Stimulated activated CD4-positive, alpha-beta T cell treated with anti-CD3 and anti-CD28 coated beads, Interleukin-2, amount 100 ng/mL, for 48 hours (primary cell): ENCODE measurements around the gene ATXN7L1.

Experiments used
- DNase-seq, 2 donors: peaks; one replicate each; pipeline ENCODE4 v3.0.0-alpha.2; 2020

The ATXN7L1 gene

DNA sequence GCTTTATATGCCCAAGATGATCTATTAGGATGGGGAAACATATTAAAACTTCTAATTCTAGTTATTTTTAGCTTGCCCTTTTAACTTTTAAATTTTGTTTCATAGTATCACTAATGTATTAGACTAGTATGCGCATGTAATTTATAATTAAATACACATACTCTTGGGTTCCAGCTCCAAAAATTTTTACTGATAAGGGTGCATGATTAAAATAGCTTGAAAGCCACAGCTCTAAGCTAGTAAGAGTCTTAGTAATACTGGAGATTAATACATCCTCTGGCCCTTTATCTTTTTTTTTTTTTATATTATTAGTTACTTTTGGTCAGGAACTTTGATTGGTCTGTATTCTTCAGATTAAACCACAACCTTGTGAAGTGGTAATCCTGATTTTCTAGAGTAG lies 53.6 kb downstream of the ATXN7L1 start:
- DNase-seq = no peak

DNA sequence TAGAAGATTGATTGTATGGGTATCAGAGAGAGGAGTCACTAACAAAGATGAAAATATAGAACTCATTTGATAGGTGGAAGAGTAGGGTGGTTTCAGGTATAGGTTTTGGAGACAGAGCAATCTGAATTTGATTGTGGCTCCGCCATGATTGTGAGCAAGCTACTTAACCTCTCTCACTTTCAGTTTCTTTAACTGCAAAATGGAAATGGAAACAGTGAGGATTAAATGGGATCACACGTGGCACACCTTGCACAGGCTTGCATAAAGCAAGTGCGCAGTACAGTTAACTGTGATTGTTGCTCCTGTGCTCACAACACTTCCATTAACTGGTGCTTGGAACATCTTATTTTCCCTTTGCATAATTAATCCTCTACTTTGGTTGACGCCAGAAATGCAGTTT lies 54.9 kb downstream of the ATXN7L1 start:
- DNase-seq = no peak

DNA sequence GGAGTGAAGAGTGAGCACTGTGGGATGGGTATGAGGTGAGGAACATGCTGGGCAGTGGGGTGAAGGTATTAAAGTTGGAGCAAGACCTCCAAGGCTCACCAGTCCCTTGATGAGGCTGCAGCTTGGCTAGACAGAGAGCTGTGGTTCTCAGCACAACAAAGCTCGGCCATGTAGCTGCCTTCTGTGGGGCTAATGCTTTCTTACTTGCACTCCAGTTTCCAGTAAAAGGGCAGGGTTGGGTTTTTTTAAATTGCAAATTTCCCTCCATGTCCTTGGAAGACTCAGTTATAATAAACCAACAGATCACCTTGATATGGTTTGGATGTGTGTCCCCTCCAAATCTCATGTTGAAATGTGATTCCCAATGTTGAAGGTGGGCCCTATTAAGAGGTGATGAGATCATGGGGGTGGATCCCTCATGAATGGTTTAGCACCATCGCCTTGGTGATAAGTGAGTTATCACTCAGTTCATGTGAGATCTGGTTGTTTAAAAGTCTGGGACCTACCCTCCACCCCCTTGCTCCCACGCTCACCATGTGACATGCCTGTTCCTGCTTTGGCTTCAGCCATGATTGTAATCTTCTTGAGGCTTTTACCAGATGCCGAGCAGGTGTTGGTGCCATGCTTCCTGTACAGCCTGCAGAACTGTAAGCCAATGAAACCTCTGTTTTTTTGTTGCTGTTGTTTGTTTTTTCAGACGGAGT lies 55.9 kb downstream of the ATXN7L1 start:
- no peak for DNase-seq

DNA sequence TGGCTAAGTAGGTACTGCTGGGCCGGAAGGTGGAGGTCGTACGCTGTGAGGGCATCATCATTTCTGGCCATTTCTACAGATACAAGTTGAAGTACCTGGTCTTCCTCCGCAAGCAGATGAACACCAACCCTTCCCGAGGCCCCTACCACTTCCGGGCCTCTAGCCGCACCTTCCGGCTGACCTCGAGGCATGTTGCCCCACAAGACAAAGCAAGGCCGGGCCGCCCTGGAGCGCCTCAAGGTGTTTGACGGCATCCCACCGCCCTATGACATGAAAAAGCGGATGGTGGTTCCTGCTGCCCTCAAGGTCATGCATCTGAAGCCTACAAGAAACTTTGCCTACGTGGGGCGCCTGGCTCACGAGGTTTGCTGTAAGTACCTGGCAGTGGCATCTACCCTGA lies 56.8 kb downstream of the ATXN7L1 start:
- DNase-seq = no peak

DNA sequence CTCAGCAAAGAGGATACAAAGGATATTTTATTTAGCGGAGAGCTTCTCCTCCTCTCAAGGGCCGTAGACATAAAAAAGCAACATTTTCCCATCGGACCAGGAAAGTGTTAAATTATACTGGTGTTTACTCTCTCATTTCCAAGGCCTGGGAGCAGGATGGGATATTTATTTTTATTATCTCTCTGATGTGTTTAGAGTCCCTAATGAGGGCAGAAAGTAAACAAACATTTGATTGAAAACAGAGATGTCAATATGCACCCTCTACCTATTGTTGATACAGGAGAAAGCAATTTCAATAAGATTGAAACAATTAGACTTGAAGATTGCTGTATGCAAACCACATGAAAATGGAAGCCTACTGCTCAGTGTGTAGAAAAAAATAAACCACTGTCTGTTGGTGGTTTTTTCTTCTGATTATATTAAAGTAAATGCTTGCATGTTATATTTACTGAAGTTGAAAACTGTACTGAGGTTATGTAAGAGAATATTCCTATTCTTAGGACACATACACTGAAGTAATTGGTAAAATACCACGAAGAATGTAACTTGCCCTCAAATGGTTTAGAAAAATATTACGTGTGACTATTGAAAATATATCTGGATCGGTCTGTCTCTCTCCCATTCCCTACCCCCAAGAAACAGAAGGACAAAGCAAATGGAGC lies 59.3 kb downstream of the ATXN7L1 start:
- no peak for DNase-seq

DNA sequence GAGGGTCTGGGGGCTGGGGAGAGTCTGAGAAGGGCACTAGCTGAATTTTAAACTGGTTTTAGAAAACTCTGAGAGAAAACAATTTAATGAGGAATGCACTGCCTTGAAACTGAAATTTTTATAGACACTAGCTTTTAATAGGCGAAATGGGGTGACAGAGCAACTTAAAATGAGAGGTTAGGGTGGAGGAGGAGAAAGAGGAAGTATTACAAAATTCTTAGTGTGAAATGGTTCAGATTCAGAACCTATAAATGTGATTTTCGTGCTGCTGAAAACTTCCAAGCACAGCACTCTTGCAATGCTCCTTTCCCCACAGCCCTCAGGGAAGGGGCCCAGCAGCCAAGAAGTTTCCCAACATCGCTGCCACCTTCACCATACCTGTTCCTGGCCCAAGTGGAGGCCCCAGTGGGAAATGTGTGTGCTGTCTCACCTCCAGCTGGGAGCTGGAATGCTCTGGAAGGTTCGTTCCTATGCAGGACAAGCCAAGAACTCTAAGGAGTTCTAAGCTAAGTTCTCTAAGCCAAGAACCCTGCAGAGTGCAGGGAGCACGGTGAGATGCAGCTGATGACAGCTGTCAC lies 60.0 kb downstream of the ATXN7L1 start:
- no peak for DNase-seq

DNA sequence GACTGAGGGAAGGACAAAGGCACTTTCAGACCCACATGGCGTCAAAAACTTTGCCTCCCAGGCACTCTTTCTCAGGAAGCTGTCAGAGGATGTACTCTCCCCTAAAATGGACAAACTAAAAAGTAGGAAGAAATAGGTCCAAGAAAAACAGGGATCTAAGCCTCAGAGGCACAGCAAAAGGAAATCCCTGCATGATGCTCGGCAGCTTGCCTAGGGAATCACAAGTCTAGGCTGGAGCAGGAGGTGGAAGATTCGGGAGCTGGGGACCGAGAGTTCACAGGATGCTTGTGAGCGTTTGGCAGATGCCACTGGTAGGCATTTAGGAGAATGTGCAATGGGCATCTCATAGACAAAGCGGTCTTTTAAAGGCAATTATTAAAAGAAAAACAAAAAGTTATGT lies 60.8 kb downstream of the ATXN7L1 start:
- no peak for DNase-seq

DNA sequence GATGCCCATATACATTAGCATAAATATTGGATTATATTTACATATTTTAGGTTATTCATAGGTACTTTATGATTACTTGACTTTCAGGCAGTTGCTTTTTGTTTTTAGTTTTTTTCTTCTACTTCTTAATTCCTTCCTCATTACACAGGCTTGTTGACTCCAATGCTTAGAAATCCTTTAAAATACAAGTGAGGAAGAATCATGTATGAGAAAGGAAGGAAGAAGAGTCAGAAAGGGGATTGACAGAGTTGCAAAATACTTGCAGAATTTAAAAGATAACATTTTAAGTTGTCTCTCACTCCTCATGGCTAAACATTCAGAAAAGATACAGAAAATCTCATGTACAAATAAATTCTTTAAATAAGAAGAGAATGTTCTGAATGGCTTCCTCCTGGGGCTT lies 61.9 kb downstream of the ATXN7L1 start:
- no peak for DNase-seq

DNA sequence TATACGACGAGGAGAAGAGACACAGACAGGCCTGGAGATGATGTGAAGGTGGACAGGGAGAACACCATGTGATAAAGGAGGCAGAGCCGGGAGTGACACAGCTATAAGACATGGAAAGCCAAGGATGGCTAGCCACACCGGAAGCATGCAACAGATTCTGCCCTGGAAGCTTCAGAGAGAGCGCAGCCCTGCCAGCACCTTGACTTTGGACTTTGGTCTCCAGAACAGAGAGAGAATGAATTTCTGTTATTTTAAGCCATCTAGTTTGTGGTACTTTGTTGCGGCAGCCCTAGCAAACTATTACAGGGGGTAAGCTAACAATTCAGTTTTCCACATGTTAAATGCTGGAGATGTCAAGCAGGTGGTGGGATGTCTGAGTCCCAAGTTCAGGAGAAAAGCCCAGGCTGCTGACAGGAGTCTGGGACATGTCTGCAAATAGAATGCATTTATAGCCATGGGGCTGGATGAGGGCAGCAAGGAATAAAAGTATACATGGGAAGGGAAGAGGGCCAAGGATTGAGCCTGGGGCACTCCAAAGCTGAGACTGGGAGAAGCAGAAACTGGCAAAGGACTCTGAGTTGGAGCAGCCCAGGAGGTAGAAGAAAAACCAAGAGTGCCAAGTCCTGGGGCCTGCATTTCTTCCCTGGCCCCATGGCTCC lies 65.1 kb downstream of the ATXN7L1 start:
- DNase-seq = no peak

DNA sequence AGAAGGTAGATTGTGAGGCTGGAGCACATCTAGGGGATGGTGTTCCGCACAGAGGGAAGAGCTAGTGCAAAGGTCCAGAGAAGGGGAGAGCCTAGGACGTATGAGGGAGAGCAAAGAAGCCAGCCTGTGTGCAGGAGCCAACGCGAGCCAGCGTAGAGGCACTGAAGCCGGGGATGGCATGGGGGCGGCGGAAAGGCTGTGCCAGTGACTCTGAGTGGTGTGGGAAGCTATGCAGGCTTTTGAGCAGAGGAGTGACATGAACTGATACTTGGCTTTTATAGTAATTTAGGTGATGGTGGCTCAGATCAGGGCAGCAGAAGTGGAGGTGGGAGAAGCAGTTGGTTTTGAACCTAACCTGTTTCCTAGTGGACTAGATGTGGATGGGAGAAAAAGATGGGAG lies 65.8 kb downstream of the ATXN7L1 start:
- DNase-seq = peak in 1 of 2 donors; percentile 25

DNA sequence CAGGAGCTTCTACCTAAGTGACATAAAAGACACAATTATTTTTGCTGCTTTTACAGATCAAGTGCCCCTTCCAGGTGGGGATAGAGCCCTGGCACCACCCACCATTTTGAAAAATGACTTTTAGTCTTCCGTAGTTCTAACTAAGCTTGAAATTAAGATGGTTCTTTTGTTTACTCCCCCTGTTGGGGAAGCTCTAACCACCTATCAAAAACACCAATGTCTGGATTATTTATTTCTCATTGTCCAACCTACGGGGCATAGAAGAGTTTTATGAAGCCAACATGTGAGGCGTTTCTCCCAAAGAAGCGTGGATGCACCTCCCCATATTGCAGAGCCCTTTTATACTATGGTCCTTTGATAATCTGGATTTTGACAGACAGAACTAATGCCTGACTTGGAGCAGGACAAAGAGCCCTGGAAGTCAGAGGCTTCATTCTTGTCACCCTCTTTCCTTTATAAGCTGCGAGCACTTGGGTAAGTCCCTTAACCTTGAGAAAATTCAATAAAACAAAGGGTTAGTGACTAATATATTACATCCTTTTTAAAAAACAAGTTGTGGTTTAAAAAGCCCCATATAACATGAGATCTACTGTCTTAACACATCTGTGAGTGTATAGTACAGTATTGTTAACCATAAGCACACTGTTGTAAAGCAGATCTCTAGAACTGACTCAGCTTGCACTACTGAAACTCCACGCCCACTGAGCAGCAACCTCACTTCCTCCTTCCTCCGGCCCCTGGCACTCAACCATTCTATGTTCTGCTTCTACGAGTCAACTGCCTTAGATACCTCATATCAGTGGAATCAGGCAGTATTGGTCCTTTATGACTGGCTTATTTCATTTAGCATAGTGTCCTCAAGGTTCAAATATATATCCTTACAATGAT lies 67.5 kb downstream of the ATXN7L1 start:
- DNase-seq = peak; percentile 68

DNA sequence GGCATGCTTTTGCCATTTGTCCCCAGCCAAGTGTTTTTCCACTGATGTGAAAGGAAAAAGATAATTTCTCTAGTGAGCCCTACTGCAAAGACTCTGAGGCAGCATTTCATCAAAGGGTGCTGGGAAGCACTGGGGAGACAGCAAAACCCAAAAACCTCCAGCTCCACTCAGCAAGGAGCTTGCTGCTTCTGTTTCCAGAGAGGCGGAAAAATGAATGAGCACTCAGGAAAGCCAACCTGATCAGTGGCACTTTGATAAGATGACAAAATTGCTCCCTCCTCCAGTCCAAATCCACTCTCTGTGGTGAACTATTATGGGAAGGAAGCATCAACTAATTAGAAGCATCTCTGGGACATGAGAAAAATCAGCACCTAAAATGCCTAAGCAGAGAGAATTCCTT lies 68.2 kb downstream of the ATXN7L1 start:
- no peak for DNase-seq

DNA sequence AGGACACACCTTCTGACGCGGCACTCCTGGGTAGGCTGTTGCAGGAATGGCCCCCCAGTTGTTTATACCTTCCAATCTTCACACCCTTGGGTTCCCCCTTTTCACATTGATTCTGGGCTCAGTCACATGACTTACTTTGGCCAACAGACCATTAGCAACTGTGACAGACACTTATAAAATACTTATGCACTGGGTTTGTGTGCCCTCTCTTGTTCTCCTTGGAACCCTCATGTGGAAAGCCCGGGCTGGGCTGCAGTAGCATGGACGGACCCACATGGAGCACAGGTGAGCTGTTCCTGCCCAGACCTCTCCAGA lies 69.0 kb downstream of the ATXN7L1 start:
- DNase-seq = no peak

DNA sequence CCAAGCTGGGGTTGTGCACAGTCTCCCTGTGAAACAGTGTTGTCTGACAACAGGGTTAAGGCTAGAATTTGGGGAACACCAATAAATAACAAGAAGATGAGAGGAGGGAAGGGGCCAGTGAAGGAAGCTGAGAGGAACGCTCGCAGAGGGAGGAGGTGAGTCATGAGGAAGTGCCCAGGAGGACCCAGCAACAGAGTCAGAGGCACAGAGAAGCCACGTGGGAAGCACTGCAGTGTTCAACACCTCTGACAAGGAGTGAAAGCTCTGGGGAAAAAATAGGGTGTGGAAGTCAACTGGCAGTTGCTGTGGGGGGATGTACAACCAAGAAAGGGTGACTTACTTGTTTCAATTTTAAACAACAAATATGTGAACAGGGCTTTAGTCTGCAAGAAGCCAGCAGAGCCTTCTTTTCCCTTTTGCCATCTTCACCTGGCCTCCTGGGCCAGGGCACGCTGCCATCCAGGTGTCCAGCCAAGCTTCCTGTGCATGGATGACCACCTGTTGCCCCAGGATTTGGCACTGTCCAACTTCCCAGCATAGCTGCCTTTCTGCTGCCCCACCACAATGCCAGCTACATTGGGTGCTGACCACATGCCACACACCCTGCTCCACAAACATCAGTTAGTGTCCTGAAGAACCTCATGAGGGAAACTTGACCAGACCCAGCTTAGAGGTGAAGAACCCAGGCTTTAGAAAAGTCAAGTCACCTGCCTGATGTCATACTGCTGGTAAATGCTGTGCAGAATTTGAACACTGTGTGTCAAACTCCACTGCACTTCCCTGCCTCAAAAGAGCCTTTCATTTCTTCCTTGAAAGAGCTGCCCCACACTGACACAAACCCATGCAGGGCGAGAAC lies 69.6 kb downstream of the ATXN7L1 start:
- DNase-seq = peak; percentile 57 to 60

DNA sequence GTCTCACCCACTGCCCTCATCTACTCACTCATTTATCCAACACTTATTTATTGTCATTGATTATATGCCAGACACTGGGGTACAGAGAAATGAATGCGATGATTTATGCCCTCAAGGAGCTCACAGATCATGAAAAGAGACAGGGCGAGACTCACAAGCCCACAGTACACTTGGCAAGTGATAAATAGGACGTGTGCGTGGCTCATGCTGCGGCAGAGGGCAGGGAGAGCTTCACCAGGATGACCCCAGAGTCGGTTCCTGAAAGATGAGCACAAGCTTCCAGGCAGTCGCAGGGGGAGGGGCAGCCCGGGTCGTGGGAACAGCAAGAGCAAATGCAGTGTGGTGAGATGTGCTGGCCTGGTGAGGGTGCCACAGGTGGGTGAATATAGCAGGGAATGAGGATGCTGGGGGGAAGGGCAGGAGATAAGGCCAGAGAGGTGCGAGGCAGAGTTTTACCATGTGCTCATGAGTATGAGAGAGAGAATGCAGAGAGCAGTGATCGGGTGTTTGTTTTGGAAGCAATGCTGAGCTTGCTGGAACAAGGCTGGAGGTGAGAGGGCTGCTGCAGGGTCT lies 70.9 kb downstream of the ATXN7L1 start:
- DNase-seq = no peak

DNA sequence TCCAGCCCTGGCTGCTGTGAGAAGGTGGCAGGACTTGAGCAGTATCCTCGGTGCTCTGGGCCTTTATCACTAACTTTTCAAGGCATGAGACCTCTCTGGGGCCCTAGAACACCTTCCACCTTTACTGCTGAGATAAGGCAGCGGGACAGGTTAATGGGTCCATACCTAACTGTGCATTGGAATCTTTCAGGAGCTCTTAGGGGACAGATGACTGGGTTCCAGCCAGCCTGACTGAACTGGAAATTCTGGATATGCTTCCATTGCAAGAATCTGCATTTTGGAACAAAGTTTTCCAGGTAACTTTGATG lies 73.0 kb downstream of the ATXN7L1 start:
- no peak for DNase-seq

DNA sequence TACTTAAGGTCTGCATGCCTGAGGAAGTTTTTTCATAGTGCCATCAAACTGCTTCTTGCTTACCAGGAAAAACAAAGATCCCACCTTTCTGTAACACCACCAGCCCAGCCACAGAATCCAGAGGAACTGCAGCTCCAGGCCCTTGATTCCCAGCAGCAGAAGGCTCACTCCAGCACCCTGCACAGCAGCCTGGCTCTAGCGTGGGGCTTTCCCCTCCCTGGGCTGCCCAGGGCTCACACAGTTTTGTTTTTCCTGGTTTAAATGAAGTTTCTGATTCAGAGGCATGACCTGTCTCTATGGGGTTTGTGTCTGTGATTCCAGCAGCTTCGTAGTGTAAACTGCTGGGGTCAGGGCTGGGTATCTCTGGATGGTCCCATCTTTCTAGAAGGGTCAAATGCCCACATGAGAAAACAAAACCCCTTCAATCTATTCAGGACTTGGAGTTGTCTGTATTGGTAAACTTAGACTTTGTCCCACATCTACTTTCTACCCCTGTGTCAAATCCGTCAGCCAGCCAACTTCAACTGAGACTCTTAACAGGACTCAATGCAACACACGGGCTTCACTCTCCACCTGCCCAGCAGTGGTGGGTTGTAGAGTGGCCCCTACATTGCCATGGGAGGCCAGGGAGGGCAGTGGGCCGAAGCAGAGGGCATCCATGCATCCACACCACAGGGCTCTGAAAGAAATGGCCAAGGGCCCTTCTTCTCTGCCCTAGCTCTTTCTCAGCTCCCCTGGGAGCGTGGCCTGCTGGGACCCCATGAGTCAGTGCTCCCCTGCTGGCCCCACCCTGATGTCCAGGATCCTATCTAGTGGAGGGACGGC lies 73.6 kb downstream of the ATXN7L1 start:
- no peak for DNase-seq

DNA sequence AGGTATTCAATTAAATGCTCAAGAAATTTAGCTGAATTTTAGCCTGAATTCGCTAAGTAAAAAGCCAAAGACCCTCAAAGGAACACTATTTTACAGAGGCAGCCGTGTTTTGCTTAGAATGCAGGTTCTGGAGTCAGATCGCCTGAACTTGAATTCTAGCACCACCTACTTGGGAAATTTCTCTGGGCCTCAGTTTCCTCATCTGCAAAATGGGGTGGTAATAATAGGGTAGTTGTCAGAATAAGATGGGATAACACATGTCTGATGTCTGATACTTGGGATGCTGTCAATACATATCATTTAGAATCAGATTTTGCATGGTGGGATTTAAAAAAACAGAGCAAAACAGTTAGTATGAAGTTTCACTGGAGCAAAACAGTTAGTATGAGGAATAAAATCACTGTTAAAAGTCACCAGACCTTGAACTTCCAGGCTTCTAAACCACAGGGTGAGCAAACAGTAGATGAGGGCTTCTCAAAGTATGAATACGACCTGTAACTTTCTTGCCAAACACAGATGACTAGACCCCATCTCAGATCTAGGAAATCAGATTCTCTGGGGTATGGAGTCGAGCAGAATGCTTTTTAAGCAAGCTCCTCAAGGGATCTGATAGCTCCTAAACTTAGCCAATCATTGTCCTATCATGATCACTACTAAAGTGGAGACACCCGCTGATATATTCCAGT lies 75.4 kb downstream of the ATXN7L1 start:
- no peak for DNase-seq

DNA sequence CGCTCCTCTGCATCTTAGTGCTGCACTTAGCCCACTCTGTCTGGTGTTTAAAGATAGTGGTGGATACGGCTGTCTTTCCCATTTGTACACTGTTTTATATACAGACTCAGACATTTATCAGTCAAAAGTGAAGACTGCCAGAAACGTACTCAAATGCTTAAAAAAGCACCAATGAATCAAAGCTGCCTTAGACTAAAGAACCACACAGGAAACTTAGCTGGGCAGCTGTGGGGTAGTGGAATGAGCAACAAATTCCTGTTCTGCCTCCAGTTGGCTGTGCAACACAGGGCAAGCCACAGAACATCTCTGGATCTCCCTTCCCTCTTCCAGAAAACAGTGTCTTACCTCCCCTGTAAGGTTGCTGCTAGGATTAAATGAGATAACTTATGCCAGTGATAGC lies 76.0 kb downstream of the ATXN7L1 start:
- no peak for DNase-seq

DNA sequence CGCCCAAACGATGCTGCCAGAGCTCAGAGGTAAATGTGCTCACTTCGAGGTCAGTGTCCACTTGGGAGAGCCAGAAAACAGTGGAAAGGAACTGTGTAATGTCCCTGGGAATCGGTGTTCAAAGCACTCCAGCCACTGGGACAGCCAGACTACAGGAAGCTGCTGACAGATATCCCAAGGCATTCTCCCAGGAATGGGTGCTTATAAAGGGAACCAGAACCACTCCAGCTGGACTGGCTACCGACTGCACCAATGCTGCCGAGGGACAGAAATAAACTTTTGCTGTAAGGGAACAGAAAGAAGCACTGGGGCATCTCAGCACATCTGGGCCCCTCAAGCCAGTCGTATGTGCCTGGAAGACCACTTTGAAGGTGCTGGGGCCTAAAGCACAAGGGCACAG lies 76.7 kb downstream of the ATXN7L1 start:
- DNase-seq = no peak
